Fibroblast of skin of right biceps (primary cell): ENCODE results near the gene ARHGEF26.
A peak's percentile ranks its signal among the peaks of the same experiment; 100 is the strongest.

Source experiments
- DNase-seq: peaks from one replicate; pipeline ENCODE4 v3.0.0-alpha.2; 2013

The ARHGEF26 gene

DNA sequence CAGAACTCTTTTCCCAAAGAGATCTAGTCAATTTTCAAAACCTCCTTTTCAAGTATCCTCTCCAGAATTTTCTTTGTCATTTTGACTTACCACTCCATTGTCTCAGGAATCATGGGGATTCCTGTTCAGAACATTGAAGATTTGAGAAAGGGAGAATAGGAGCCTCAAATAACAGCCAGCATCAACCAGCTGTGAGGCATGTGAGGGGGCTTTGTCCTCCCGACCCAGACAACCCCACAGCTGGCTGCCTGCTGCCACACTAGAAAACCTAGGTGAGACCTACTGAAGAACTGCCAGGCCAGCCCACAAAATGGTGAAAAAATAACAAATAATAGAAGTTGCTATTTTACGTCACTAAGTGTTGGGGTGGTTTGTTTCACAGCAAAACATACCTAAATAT, 5.9 kb upstream of the ARHGEF26 start:
- no peak for DNase-seq

- DNase-seq = no peak
These were observed 1.2 kb upstream of the ARHGEF26 start for GRCh38 chr3:154119951-154120350.

DNA sequence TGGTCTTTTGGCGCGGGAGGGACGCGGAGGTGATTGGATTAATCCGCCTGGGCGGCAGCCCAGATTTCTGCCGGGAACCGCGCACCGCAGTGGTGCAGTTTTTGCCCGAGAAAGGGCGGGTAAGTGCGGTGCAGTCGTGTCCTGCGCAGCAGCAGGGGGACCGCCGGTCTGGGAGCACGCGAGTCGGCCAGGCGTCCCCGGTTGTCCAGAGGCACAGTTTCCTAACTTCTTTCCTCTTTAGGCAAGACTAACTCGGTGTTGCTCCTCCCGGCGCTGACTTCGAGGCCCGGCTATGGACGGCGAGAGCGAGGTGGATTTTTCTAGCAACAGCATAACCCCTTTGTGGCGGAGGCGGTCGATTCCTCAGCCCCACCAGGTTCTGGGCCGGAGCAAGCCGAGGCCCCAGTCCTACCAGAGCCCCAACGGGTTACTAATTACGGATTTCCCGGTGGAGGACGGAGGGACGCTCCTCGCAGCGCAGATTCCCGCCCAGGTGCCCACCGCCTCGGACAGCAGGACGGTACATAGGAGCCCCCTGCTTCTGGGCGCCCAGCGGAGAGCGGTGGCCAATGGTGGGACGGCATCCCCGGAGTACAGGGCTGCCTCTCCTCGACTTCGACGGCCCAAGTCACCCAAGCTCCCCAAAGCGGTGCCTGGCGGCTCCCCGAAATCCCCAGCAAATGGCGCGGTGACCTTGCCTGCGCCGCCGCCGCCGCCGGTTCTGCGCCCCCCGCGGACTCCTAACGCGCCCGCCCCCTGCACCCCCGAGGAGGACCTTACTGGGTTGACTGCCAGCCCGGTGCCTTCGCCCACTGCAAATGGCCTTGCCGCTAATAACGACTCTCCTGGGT, 736 bp downstream of the ARHGEF26 start:
- DNase-seq = peak; percentile 36

- no peak for DNase-seq
These were observed 1.3 kb downstream of the ARHGEF26 start for GRCh38 chr3:154122552-154122911.

DNA sequence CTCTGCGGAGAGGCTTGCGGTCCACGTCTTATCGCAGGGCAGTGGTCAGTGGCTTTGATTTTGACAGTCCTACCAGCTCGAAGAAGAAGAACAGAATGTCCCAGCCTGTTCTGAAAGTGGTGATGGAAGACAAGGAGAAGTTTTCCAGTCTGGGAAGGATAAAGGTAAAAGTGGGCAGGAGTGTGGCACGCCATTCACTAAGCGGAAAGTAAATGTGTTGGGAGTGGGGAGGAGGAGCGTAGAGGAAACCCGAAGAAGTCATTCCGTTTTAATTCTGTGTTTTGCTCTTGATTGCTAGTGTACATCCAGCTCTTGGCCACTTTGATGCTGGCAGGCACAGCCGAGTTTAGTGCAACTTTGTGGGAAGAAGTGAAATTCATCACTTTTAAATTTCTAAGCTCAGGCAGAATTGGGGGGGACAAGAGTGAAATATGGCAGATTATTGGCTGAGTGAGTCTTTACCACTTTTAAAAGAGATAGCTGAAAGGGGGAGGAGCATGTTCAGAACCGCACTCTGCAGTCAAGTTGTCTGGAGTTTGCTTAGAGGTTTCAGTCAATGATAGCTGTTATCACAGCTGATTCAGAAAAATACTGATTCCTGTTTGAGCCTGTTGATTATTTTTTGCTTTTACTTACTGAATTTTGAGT, 1.8 kb downstream of the ARHGEF26 start:
- no peak for DNase-seq

DNA sequence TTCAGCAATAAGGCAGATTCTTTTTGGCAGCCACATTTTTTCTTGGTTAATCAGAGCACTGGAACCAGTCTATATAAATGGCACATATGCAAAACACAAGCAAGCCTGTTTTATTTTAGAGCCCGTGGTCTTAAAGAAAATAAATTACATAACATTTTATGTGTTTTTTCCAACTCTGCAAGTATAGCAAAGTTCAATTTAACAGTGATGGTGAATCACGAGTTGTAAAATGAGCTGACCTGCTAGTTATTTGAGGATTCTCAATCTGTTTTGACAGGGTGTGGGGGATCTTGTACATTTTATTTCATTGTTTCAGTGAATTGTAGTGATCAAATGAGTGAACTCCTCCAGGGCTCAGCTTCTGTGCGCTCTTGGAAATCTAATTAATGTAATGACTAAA, 2.7 kb downstream of the ARHGEF26 start:
- peak; percentile 47 for DNase-seq

DNA sequence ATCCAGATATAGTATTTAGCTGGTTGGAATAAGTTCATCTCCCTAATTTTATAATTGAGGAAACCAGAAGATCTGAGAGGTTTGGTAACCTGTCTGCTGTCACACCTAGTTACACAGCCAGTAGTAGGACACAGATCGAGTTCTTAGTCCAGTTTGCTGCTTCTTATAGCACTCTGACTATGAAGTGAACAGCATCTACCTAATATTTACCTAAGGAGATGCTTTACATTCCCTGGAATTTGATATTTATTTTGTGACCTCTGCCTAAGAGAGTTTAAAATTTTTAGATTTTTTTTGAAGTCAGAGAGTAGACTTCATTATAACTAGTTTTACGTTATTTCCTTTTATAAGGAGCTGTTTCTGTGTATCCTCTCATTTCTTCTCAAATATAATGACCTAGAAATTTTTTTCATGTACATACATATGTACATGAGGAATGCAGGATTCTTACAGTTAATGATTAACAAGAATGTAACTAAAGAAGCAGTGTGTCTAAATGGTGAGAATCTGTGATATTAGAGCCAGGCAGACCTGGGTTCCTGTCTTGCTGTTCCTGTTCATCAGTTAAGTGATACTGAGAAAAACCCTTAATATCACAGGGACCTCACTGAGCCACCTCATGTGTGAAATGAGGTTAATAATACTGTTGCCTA, 4.3 kb downstream of the ARHGEF26 start:
- DNase-seq = no peak

DNA sequence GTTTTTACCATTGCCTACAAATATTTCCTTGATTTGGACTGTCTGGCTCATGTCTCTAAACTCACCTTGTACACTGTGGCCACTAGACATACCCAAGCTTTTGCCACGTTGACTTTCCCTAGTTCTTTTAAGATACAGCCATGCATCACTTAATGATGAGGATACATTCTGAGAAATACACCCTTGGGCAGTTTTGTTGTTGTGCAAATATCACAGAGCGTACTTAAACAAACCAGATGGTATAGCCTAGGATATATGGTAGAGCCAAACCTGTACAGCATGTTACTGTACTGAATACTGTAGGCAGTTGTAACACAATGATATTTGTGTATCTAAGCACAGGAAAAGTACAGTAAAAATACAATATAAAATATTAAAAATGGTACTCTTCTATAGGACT, 5.5 kb downstream of the ARHGEF26 start:
- no peak for DNase-seq

GRCh38 chr3:154129625-154130024, 8.4 kb downstream of the ARHGEF26 start:
- no peak for DNase-seq

- DNase-seq = no peak
These were observed 9.3 kb downstream of the ARHGEF26 start for GRCh38 chr3:154130540-154130939.

GRCh38 chr3:154131830-154132229, 10.6 kb downstream of the ARHGEF26 start:
- no peak for DNase-seq

- DNase-seq = no peak
These were observed 11.7 kb downstream of the ARHGEF26 start for GRCh38 chr3:154132777-154133375.

DNA sequence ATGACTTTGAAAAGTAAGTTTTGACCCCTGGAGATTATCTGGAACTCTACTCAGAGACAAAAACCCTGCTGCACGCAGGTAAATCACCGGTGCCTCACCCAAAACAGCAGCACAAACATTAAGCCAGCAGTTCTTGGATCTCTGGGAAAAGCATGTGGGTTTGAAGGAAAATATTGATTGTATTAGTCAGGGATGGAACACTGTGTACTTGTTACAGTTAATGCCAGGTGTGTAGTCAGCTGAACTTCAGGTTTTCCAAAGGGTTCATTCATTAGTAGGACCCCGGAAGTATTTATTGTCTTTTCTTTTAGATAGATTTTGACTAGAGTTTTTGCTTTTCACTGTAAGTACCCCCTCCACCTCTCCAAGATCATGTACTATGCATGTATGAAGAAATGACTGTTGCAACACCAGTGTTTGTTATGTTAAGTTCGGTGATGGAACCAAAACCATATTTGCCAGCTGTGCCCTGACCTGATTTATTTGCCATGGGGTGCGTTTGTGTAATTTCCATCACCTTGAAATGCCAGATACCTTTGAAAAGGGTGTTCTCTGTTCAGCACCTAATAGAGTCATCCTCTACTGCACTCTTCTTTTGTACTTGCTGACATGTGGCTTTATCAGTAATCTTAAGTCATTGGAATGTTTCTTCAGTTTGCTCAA, 14.5 kb downstream of the ARHGEF26 start:
- no peak for DNase-seq

GRCh38 chr3:154137036-154137435, 15.8 kb downstream of the ARHGEF26 start:
- DNase-seq = no peak

DNA sequence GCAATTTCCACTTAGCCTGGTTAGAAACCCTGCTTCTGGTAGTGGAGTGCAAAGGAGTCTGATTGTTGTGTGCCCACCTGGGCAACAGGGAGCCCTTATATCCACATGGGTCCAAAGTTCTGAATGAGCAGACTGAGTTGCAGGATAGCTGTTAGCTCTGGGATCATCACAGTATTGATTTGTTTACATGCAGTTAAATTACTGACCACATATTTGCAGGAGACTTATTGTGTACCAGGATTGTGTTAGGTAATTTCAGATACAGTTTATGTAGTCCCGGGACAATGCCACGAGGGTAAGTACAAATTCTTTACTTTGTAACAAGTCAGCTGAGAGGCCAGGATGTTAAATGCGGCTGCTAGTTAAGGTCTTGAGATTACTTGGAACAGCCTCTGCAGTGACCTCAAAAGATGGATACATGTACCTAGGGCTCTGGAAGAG, 18.8 kb downstream of the ARHGEF26 start:
- DNase-seq = no peak

- no peak for DNase-seq
These were observed 21.4 kb downstream of the ARHGEF26 start for GRCh38 chr3:154142608-154143007.

GRCh38 chr3:154143873-154144272, 22.7 kb downstream of the ARHGEF26 start:
- DNase-seq = no peak

DNA sequence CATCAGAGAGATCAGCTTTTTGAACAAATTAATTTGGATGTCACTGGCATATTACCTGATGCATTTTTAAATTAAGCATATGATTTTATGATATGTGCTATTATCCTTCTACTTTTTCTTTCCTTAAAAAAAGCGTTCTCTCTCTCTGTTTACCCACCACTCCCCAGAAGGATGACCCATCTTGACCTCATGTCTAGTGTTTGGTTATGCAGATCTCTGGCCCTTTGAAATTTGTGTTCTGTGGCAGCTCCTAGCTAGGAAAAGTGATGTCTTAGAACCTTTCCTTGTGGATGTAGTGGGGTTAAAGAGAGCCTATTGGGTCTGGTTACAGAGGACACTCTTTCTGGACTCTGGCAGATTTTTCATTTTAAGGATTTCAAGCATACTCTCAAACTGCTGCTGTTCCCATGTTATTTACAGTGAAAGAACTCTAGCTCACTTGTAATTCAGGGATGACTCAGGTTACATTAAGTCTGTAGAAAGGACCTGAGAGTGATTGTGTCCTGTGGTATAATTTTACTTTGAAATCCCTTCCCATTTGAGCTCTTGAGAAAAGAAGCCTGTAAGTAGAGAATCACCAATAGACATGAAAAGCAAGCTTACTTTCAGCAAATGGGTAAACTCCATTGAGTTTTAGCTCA, 23.8 kb downstream of the ARHGEF26 start:
- DNase-seq = no peak

- DNase-seq = no peak
These were observed 27.4 kb downstream of the ARHGEF26 start for GRCh38 chr3:154148541-154148940.

DNA sequence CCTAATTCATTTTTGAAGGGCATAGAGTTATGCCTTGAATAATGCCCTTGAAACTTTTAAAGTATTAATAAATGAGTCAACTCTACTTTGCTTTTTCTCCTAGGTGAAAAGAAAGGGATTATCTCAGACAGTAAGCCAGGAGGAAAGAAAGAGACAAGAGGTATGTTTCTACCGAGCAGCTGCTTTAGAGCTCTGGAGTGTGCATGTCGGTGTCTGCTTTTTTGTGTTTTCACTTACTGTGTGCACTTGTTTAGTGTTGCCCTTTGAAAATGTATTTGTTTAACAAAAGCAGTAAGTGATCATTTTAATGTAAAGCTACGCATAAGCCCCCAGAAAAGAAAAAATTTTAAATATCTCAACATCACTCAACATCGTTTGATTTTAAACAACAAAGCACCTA, 28.1 kb downstream of the ARHGEF26 start:
- DNase-seq = no peak

DNA sequence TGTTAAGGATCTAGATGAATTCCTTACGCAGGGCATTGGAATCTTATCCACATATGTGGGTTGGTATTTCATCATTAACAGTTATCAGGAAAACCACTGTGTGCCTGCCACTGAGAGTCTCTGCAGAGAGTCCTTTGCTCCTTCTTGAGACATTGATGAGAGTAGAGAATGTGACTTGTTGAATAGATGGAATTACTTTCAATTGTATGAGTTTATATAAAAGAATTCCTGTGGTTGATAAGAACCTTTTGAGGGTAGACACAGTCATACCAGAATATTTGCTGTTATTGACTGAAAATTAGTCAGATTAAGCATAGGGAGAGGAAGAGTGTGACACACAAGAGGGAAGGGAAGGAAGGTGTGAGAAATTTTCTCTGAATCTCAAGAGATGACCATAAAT, 30.8 kb downstream of the ARHGEF26 start:
- DNase-seq = peak; percentile 94

GRCh38 chr3:154152741-154153140, 31.6 kb downstream of the ARHGEF26 start:
- no peak for DNase-seq

DNA sequence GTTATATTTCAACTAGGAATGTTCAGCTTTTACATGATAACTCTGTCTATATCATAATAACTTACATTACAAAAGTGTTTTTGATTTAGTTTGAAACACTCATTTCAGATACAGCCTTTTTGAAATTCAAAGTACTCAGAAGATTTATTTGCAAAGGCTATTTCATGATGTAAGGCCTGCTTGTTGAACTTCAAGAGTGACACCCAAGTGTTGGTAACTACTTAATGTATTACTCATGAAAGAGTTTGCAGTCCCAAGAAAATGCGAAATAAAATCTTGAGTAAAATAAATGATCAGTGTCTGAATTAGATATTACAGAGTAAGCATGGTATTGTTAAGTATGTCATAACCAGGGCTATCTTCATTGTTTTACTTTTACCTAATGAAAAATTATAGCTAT, 35.3 kb downstream of the ARHGEF26 start:
- DNase-seq = no peak
